K562 (cell line): Measurements from ENCODE around the gene ITGAV. TPM values are rescaled to one million over a fixed set of nuclear protein-coding genes. Genes with fewer than 3 reads are reported as not detected.
A peak's percentile ranks its signal among the peaks of the same experiment; 100 is the strongest.

ENCODE experiments used
- ATAC-seq: fragments of 200-7000 bp; cut with Tn5 transposase; 3 replicates; pipeline ENCODE4 v1.9.1; 2020; ENCODE audit warnings: moderate library complexity
- BruUV-seq: library from RNA; stranded (reverse); fragments of 400-500 nt; replicated peaks from 2 replicates; lab custom pipeline; 2021; lab: Mats Ljungman, UMichigan
- CTCF ChIA-PET: fragments of 300-600 bp; formaldehyde crosslinking; extraction: SDS; loops from one replicate; lab custom pipeline; 2021; ENCODE audit warnings: low intra/inter-chr PET ratio; lab: Yijun Ruan, JAX
- POLR2A ChIA-PET: fragments of 300-600, 350-650 bp; sonication (Branson Sonifier 250); formaldehyde crosslinking; extraction: SDS; loops from one replicate; lab custom pipeline; 2021; ENCODE audit warnings: antibody characterized with exemption, inconsistent platforms; lab: Yijun Ruan, JAX
- DNase-seq, 4 experiments: peaks; one replicate each; pipeline versions ENCODE4 v3.0.0 to v3.0.0-alpha.2; 2011 to 2018; ENCODE audit warnings: low spot score in 3 of 4, mixed read lengths in 3 of 4; ENCODE audit errors: extremely low read depth in 1 of 4
- FAIRE-seq: peaks from 2 replicates; lab custom pipeline; 2011; peaks lifted over from hg19 to GRCh38; lab: Jason Lieb, UNC
- H2AFZ ChIP-seq: 2 replicates; pipeline ENCODE4 v1.6.0; 2011; ENCODE audit warnings: low read depth, low read length, control low read depth, inconsistent platforms
- H3K27ac ChIP-seq: fragments of 200-600 bp; 3 replicates; pipeline ENCODE4 v1.8.0; 2011; ENCODE audit warnings: low read depth, mild to moderate bottlenecking, control low read depth, inconsistent platforms, low read length, moderate library complexity, mixed read lengths; ENCODE audit errors: extremely low read depth
- H3K27me3 ChIP-seq, 2 experiments: fragments of 300-600 bp in 1 of 2; 2 replicates in 1 of 2; 3 replicates in 1 of 2; pipeline versions ENCODE4 v1.6.0 to v1.8.0; 2011; ENCODE audit warnings: inconsistent platforms in 2 of 2, low read length in 2 of 2, mild to moderate bottlenecking in 1 of 2, mixed read lengths in 1 of 2, moderate library complexity in 1 of 2; ENCODE audit not compliant: control insufficient read depth in 2 of 2, insufficient read depth in 2 of 2
- H3K36me3 ChIP-seq: fragments of 300-600 bp; 3 replicates; pipeline ENCODE4 v1.8.0; 2011; ENCODE audit warnings: mild to moderate bottlenecking, low read length, inconsistent platforms; ENCODE audit not compliant: control insufficient read depth, insufficient read depth
- H3K4me1 ChIP-seq, 2 experiments: fragments of 200-600 bp in 1 of 2; replicated peaks in 1 of 2; 2 replicates in 1 of 2; 3 replicates in 1 of 2; pipeline versions ENCODE4 v1.5.1 to v1.8.0; 2011; ENCODE audit warnings: inconsistent platforms in 2 of 2, low read length in 2 of 2, mild to moderate bottlenecking in 1 of 2, mixed read lengths in 1 of 2, moderate library complexity in 1 of 2; ENCODE audit not compliant: control insufficient read depth in 2 of 2, insufficient read depth in 2 of 2
- H3K4me2 ChIP-seq: 2 replicates; pipeline ENCODE4 v1.6.1; 2011; ENCODE audit warnings: low read length, control low read depth, inconsistent platforms, mixed read lengths; ENCODE audit not compliant: insufficient read depth
- H3K4me3 ChIP-seq: fragments of 200-600 bp; sonication (generic), shearing (Covaris generic); 2 replicates; pipeline ENCODE4 v1.5.1; 2016; ENCODE audit warnings: control low read depth, inconsistent platforms
- H3K79me2 ChIP-seq: fragments of 200-600 bp; 3 replicates; pipeline ENCODE4 v1.8.0; 2011; ENCODE audit warnings: low read length, inconsistent platforms; ENCODE audit not compliant: control insufficient read depth, insufficient read depth
- H3K9ac ChIP-seq, 2 experiments: 2 replicates each; pipeline versions ENCODE4 v1.6.0 to v1.6.1; 2011; ENCODE audit warnings: low read depth in 2 of 2, low read length in 2 of 2, control low read depth in 1 of 2, inconsistent platforms in 1 of 2, mild to moderate bottlenecking in 1 of 2, mixed read lengths in 1 of 2; ENCODE audit not compliant: insufficient read depth in 1 of 2
- H3K9me1 ChIP-seq: one replicate; pipeline ENCODE4 v1.6.0; 2011; ENCODE audit warnings: inconsistent platforms, mild to moderate bottlenecking, low read length, moderate library complexity; ENCODE audit not compliant: control insufficient read depth, insufficient read depth
- H3K9me3 ChIP-seq: replicated peaks from 2 replicates; pipeline ENCODE4 v1.5.1; 2011; ENCODE audit warnings: low read depth, low read length, inconsistent platforms; ENCODE audit not compliant: control insufficient read depth, insufficient read depth
- H4K20me1 ChIP-seq: replicated peaks from 2 replicates; pipeline ENCODE4 v1.6.1; 2011; ENCODE audit warnings: low read length, inconsistent platforms, mixed read lengths; ENCODE audit not compliant: control insufficient read depth, insufficient read depth
- CCAR2 ChIP-seq: fragments of 200-400 bp; formaldehyde crosslinking; IDR thresholded peaks from 2 replicates; pipeline ENCODE4 v1.6.1; 2017; ENCODE audit warnings: mild to moderate bottlenecking, low read depth, low read length
- FOSL1 ChIP-seq: fragments of 200-800 bp; sonication (Bioruptor generic); conservative IDR thresholded peaks from 2 replicates; pipeline ENCODE4 v1.6.1; 2016; ENCODE audit warnings: missing genetic modification characterization, missing compliant biosample characterization
- GATAD2A ChIP-seq: fragments of 450-650 bp; IDR thresholded peaks from 2 replicates; pipeline ENCODE4 v1.6.1; 2017
- MEIS2 ChIP-seq: fragments of 450-650 bp; IDR thresholded peaks from 2 replicates; pipeline ENCODE4 v1.6.1; 2014; ENCODE audit warnings: mild to moderate bottlenecking; ENCODE audit not compliant: partially characterized antibody
- POLR2A ChIP-seq: fragments of 450-650 bp; conservative IDR thresholded peaks from 2 replicates; pipeline ENCODE4 v1.6.1; 2016
- PRMT5 ChIP-seq: sonication (generic); formaldehyde crosslinking; IDR thresholded peaks from 2 replicates; pipeline ENCODE4 v1.5.0; 2020; ENCODE audit warnings: missing genetic modification reagents
- PTBP1 ChIP-seq: fragments of 200-400 bp; formaldehyde crosslinking; IDR thresholded peaks from 2 replicates; pipeline ENCODE4 v1.6.1; 2017; ENCODE audit warnings: low read depth, low read length
- RBBP5 ChIP-seq: fragments of 200-600 bp; sonication (generic); IDR thresholded peaks from 2 replicates; pipeline ENCODE4 v1.6.1; 2012; ENCODE audit warnings: borderline replicate concordance, mild to moderate bottlenecking, low read length, control low read depth, inconsistent platforms; ENCODE audit not compliant: insufficient read depth, poor library complexity, severe bottlenecking
- ZEB2 ChIP-seq: fragments of 450-650 bp; IDR thresholded peaks from 2 replicates; pipeline ENCODE4 v1.6.1; 2016
- WGBS: fragments of 100-300 bp; shearing (Covaris generic); methylation state at CpG from one replicate; pipeline ENCODE4 v1.1.6; 2016; ENCODE audit warnings: low coverage, mixed read lengths; ENCODE audit not compliant: insufficient coverage; ENCODE audit errors: missing lambda C conversion rate; 5-methylcytosine and 5-hydroxymethylcytosine counted together
- in situ Hi-C: fragments of 300-500 bp; cut with MboI; formaldehyde crosslinking; loops from 4 replicates; pipeline ENCODE4 v1.15.0; 2018; ENCODE audit warnings: inconsistent platforms, mixed read lengths
- intact Hi-C: fragments of 100-400 bp; cut with micrococcal nuclease; formaldehyde crosslinking; loops from 2 replicates; pipeline ENCODE4 v1.14.2; 2022
- polyA plus RNA-seq, 8 experiments: library from polyadenylated mRNA; depleted of rRNA in 4 of 8; stranded (reverse) in 5 of 8; unstranded in 3 of 8; fragments of >200 nt; fragmentation: Nextera tagmentation in 2 of 8; fragmentation: Illumina TruSeq in 1 of 8; extraction: Ambion mirVana in 2 of 8; extraction: Trizol in 1 of 8; gene quantifications; 2 replicates each; pipeline versions ENCODE4 v1.2.1 to v1.2.3, GENCODE V29; 2011 to 2014; ENCODE audit warnings: inconsistent platforms in 1 of 8, missing spikeins in 1 of 8
- total RNA-seq, 7 experiments: library from RNA; depleted of rRNA in 6 of 7; stranded (reverse); fragments of >200 nt in 6 of 7; fragmentation: Illumina TruSeq in 2 of 7; extraction: Trizol in 2 of 7; gene quantifications; 2 replicates each; pipeline versions ENCODE4 v1.2.1 to v1.2.3, GENCODE V29; 2011 to 2021; ENCODE audit warnings: low replicate concordance in 1 of 7
- TF ChIP-seq, protein P1 (sequence below): conservative IDR thresholded peaks from 2 replicates; pipeline ENCODE4 v1.6.1; 2011; ENCODE audit warnings: low read depth, mild to moderate bottlenecking, low read length; ENCODE audit not compliant: control insufficient read depth
- TF ChIP-seq, protein P2 (sequence below): sonication (generic); formaldehyde crosslinking; IDR thresholded peaks from 2 replicates; pipeline ENCODE4 v1.9.0; 2022; ENCODE audit warnings: mild to moderate bottlenecking, missing genetic modification reagents
- TF ChIP-seq, protein P3 (sequence below): sonication (generic); formaldehyde crosslinking; IDR thresholded peaks from 2 replicates; pipeline ENCODE4 v1.8.0; 2022; ENCODE audit warnings: mild to moderate bottlenecking, missing genetic modification reagents

The ITGAV gene
- total and polyA plus RNA-seq, 9 of the 15 experiments (the other 6 are each of a cell fraction or from before 2014, with no cell fraction given): 3.7 to 17.7 (median 10.7) TPM

DNA sequence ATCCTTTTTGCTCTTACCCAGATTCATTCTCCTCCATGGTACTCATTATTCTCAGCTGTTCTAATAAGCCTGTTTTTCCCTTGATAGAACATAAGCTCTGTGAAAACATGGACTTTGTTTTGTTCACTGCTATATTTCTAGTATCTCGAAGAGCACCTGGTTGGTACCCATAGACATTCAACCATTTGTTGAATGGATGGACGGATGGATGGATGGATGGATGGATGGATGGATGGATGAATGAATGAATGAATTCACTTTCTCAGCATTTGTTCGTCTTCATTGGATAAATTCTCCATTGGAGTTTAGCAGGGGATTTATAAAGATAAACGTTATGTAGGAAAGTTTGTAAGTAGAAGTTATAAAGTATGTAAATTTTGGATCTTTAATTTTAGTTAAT is 106.9 kb downstream of the ITGAV start (continued):
- TF ChIP-seq, protein P1, sequence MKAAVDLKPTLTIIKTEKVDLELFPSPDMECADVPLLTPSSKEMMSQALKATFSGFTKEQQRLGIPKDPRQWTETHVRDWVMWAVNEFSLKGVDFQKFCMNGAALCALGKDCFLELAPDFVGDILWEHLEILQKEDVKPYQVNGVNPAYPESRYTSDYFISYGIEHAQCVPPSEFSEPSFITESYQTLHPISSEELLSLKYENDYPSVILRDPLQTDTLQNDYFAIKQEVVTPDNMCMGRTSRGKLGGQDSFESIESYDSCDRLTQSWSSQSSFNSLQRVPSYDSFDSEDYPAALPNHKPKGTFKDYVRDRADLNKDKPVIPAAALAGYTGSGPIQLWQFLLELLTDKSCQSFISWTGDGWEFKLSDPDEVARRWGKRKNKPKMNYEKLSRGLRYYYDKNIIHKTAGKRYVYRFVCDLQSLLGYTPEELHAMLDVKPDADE: no peak
- TF ChIP-seq, protein P2, sequence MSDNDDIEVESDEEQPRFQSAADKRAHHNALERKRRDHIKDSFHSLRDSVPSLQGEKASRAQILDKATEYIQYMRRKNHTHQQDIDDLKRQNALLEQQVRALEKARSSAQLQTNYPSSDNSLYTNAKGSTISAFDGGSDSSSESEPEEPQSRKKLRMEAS (CRISPR knock-in tag): no peak

DNA sequence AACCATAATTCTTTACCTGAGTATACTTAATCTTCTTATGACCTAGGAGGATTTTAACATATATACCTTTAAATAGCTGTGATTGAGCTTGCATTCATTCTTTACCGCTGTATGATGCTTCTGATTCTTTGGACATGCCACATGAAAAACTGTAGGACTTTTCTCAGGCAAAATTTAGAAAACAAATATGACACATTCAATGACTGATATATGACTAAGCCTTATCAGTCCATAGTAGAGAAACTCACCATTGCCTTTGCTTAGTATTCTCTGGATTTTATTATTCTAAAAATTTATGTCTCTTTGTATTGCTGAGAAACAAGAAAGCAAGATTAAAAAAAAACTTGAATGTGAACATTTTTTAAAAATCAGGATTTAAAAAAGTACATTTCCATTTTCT is 107.7 kb downstream of the ITGAV start:
- Histone ChIP-seq H3K27me3 (peaks cover 17 to 23% of the 10 kb centered on the region in 2 experiments), H3K79me2 (no peaks in the 10 kb centered on the region), H4K20me1 (no peaks in the 10 kb centered on the region), H3K36me3 (no peaks in the 10 kb centered on the region), H3K27ac (no peak overlapping the region), H3K9me3 (no peaks in the 10 kb centered on the region), H3K9me1 (no peaks in the 10 kb centered on the region), H3K4me3 (no peak overlapping the region), H3K4me1 (peaks cover 0 to 11% of the 10 kb centered on the region in 2 experiments; a peak in 2 of 5 replicates), H3K4me2 (no peak overlapping the region), H2AFZ (no peak overlapping the region), H3K9ac (no peak overlapping the region)
- ChIA-PET CTCF (no interaction called here), POLR2A (interaction anchor here (0.7 to 1.0 kb wide), 2 partner anchors 12 to 22 kb away, joined by 3 read pairs; no protein-coding TSS in a partner anchor)
- WGBS: 0% methylated on average over 1 of the region's 1 CpG
- intact Hi-C loops (no loop called here), in situ Hi-C loops (no loop called here)
- no peak for FAIRE-seq
- no peak for DNase-seq
- TF ChIP-seq GATAD2A (no peak), PRMT5 (CRISPR knock-in tag) (no peak), ZEB2 (no peak), POLR2A (no peak), RBBP5 (no peak), PTBP1 (no peak), MEIS2 (peak; percentile 11), CCAR2 (no peak), FOSL1 (tag) (peak; percentile 79)
- TF ChIP-seq, protein P3, sequence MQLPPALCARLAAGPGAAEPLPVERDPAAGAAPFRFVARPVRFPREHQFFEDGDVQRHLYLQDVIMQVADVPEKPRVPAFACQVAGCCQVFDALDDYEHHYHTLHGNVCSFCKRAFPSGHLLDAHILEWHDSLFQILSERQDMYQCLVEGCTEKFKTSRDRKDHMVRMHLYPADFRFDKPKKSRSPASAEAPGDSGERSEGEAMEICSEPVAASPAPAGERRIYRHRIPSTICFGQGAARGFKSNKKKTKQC (CRISPR knock-in tag): no peak
- BruUV-seq: no TSS peak
- ATAC-seq: no peak
